ENCODE data around the gene SNX2.
"Not testable (repeated sequence)": the region's sequence is repeated elsewhere in the genome, so short reads cannot be mapped to it uniquely, and the experiment has no call there.

SNX2 gene

GRCh38 chr5:122756264-122756911 is 18.5 kb upstream of the SNX2 start:
- TF ChIP-seq CTCF (IDR thresholded peaks at IDR 0.05; ENCODE audit: extremely low read depth, missing control alignments) = no peak
- DNase-seq (ENCODE audit: low spot score) = peak; percentile 41

GRCh38 chr5:122757285-122757684 is 17.6 kb upstream of the SNX2 start:
- peak; percentile 13 for DNase-seq (ENCODE audit: low spot score)
- TF ChIP-seq CTCF (IDR thresholded peaks at IDR 0.05; ENCODE audit: extremely low read depth, missing control alignments) = no peak

- TF ChIP-seq CTCF (IDR thresholded peaks at IDR 0.05; ENCODE audit: extremely low read depth, missing control alignments) = no peak
- DNase-seq (ENCODE audit: low spot score) = no peak
These were observed 15.4 kb upstream of the SNX2 start for GRCh38 chr5:122759241-122760070.

- DNase-seq (ENCODE audit: low spot score) = no peak
- no peak for TF ChIP-seq CTCF (IDR thresholded peaks at IDR 0.05; ENCODE audit: extremely low read depth, missing control alignments)
These were observed 14.6 kb upstream of the SNX2 start for GRCh38 chr5:122760236-122760635.

GRCh38 chr5:122761115-122761514 is 13.8 kb upstream of the SNX2 start:
- no peak for TF ChIP-seq CTCF (IDR thresholded peaks at IDR 0.05; ENCODE audit: extremely low read depth, missing control alignments)
- no peak for DNase-seq (ENCODE audit: low spot score)

- not testable (repeated sequence) for DNase-seq (ENCODE audit: low spot score)
These were observed 13.0 kb upstream of the SNX2 start for GRCh38 chr5:122761896-122762295.

GRCh38 chr5:122766130-122766529 is 8.8 kb upstream of the SNX2 start:
- DNase-seq (ENCODE audit: low spot score) = no peak
- TF ChIP-seq CTCF (IDR thresholded peaks at IDR 0.05; ENCODE audit: extremely low read depth, missing control alignments) = no peak

All from GM20000 (cell line).